HG02938 (cell line): ENCODE data around the gene SLC36A2.

Experiments used
- ATAC-seq: cut with Tn5 transposase; IDR thresholded peaks from one replicate; pipeline ENCODE4 v1.9.1; 2021; ENCODE audit warnings: mild to moderate bottlenecking, moderate library complexity; ENCODE audit not compliant: unreplicated experiment

The SLC36A2 gene

DNA sequence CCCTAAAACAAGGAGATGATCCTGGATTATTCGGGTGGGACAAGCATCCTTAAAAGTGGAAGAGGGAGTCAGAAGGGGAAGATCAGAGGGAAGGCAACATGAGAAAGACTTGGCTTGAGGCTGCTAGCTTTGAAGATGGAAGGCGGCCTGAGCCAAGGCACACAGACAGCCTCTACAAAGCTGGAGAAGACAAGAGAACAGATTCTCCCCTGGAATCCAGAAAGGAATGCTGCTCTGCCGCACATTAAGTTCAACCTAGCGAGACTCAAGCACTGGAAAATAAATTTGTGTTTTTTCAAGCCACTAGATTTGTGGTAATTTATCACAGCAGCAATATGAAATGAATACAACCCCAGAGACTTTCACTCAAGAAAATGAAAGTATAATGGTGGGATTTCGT, 61.7 kb downstream of the SLC36A2 start:
- no peak for ATAC-seq

DNA sequence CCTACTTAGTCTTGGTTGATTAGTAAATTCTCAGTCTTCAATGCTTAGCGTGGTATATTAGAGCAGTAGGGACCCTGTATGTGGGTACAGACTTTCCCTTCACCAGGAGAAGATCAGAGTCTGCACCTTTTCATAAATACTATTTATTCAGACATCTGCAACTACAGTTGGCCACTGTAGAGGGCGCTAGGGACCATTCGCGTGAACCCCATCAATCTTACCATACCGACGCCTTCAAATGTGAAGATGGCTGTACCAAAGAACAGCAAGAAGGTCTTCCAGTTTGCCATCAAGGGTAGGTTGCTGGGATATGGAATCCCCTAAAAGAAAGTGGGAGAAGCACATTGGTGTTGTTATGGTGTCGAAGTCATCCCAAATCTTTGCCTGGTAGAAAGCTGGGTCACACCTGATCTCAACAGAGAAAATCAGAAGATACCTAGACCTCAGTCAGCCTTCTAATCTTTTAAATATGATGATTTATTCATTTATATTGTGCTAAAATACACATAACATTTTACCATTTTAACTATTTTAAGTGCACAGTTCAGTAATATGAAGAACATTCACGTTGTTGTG, 62.9 kb downstream of the SLC36A2 start:
- ATAC-seq = no peak

DNA sequence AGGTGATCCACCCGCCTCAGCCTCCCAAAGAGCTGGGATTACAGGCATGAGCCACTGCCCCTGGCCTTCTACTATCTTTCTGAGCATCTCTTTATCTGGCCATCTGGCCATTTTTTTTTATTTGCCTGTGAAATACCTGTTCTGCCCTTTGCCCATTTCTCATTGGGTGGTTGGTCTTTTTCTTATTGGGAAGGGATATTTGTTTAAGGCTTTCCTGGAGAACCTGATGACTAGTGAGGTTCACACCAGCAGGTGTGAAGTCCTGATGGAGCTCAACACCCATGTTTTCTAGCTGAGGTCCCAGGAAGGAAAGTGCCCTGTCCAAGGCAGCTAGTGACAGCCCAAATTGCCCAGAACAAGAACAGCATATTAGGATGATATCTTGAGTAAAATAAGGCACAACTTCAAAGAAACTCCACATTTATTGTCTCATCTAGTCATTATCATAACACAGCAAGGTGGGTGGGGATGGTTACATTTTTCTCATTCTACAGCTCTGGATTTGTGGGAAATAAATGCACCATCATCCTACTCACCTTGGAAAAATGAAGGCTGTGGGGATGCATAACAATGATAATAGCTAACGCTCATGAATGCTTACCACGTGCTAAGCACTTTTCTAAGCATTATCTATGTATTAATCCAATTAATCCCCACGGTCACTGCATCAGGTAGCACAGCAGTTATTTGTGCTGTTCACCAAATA, 64.1 kb downstream of the SLC36A2 start:
- ATAC-seq = no peak

DNA sequence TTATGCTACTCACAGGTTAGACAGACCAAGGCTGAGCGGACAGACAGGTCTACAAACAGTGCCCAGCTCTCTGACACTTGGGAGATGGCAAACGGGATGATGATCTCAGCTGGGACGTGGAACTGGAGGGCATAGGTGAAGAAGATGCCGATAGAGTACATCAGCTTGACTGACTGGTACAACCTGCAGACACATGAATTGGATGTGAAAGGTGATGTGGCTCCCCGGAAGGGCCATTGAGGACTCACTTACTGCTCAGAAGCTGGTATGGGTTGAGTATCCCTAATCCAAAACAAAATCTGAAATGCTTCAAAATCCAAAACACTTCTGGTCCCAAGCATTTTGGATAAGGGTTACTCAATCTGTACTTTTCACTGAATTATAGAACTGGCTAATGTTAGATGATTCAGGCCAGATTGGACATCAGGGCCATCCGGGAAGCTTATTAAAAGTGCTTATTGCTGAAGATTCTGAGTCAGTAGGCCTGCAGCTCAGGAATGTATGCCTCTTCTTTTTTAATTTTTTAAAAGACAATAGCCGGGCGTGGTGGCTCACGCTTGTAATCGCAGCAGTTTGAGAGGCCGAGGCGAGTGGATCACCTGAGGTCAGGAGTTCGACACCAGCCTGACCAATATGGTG, 66.2 kb downstream of the SLC36A2 start:
- ATAC-seq = no peak

DNA sequence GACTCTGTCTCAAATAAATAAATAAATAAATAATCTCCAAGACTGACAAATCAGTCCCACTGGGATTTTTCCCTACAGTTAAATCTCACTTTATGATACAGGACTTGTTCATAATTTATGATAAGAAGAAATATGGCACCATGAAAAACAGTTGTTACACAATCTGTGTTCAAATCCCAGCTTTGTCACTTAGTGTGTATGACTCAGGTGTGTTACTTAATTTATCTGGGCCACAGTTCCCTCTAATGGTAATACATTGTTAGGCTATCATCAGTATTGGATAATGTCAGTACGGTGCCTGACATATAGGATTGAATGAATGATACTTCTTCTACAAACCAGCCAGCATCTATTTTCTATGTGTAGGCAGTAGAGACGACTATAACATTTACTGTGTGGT, 66.9 kb downstream of the SLC36A2 start:
- ATAC-seq = no peak

DNA sequence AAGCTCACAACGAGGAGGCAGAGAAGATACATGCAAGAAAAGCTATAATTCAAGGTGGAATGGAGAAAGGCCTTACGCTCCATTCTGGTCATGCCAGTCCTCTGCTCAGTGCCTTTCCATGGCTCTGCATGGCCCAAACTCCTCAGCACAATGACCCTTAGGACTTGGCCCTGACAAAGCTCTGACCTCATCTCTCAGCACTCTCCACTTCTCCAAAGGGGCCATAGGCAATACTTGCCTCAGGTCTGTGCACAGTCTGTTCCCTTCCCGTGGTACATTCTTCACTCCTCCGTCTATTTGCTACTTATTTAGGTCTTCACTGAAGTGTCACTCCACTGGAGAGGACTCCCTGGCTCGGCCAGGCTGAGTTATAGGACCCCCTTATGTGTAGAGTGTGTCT, 68.5 kb downstream of the SLC36A2 start:
- no peak for ATAC-seq

DNA sequence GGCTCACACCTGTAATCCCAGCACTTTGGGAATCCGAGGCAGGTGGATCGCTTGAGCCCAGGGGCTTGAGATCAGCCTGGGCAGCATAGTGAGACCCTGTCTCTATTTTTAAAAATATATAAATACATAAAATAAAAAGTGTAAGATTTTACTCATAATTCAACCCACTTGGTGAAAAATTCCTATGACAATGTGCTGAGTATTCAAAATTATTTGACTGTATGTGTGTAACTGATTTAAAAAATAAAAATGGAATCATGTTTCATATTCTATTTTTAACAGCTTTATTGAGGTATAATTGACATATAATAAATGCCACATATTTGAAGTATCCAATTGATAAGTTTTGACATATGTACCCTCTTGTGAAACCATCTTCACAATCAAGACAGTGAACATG, 71.6 kb downstream of the SLC36A2 start:
- no peak for ATAC-seq

DNA sequence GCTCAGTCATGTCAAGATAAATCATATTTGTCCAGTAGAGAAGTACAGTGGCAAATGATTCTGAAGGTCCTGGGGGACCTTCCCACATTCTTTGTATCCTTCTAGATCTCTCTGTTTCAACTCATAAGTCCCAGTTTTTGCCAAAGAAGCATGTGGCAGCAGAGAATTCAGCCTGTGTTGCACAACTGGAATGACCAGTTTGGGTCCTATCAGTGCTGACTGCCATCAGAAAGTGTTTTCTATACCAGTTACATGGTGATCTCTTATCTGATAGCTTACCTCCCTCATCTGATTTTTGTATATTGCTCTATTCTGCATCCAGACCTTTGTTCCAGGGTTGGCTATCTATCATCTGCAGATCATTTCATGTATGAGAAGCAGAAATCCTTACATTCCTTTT, 72.7 kb downstream of the SLC36A2 start:
- ATAC-seq = no peak

DNA sequence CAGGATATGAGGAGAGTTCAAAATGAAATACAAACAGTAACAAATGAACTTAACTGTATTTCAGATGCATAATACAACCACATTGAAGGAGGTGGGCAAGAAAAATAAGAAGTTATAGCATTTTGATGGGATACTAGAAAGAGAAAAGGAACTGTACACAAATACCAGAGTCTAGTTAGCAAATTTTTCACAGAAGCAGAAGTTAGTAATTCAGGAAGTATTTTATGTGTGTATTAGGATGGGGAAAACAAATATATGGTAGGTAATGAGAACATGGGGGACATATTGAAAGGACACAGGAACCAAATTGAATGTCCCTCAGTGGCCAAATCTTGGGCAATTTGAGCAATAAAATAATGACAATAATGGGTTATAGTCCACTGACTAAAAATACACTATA, 76.0 kb downstream of the SLC36A2 start:
- ATAC-seq = no peak

DNA sequence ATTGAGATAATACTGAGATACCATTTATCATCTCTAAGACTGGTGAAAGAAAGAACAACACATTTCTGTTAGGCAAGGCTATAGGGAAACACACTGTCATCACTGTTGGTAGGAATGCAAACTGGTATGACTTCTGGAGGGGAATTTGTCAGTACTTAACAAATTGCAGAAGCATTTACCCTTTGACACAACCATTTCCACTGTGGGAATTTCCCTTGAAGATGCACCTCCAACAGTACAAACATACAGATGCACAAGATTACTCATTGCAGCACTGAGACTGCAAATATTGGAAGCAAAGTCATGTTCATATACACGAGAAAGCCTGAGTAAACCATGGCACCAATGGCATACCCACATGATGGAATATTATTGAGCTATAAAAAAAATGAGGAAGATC, 76.8 kb downstream of the SLC36A2 start:
- ATAC-seq = peak; percentile 89

DNA sequence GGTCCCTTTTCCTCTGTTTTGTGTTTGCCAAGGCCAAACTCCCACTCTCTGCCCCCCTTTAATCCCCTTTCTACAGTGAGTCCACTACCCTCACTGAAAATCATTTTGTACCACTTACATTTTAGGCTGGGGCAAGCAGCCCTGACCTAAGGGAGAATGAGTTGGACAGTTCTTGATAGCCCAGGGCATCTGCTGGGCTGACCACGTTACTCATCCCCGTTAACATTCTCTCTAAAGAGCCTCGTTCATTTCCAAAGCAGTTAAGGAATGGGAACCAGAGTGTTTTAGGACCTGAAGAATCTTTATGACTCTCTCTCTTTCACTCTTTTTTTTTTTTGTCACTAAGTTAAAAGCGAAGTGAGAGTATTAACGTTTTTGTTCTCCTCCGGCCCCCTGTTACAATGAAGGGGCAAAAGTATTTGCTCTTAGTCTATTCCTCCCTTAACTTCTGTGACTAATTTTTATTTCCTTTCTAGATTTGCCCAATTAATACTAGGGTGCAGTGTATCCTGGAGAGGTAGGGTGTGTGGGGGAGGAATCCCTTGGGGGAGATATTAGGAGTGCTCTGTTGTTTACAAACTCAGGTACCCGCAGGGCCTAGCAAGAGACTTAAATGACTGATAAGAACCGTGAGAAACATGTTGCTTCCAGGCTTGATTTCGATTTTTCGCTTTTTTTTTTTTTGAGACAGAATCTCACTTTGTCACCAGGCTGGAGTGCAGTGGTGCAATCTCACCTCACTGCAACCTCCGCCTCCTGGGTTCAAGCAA, 79.7 kb downstream of the SLC36A2 start:
- no peak for ATAC-seq
